HCT116 (cell line): ENCODE data around the gene STYK1. TPM values are rescaled to one million over a fixed set of nuclear protein-coding genes. Genes with fewer than 3 reads are reported as not detected.
A peak's percentile ranks its signal among the peaks of the same experiment; 100 is the strongest.

Experiments used
- ATAC-seq: fragments of 200-7000 bp; cut with Tn5 transposase; 2 replicates; pipeline ENCODE4 v1.9.1; 2020; ENCODE audit warnings: mild to moderate bottlenecking, moderate library complexity
- BruUV-seq: library from RNA; stranded (reverse); fragments of 400-500 nt; replicated peaks from 2 replicates; lab custom pipeline; 2021; lab: Mats Ljungman, UMichigan
- CTCF ChIA-PET: fragments of 300-600 bp; sonication (Branson Sonifier 250); formaldehyde crosslinking; loops from one replicate; lab custom pipeline; 2021; ENCODE audit warnings: antibody characterized with exemption; lab: Charles Lee
- POLR2A ChIA-PET: fragments of 300-600, 350-600 bp; sonication (Branson Sonifier 250); formaldehyde crosslinking; loops from one replicate; lab custom pipeline; 2021; ENCODE audit warnings: antibody characterized with exemption; lab: Charles Lee
- RAD21 ChIA-PET, 2 experiments: fragments of 300-600 bp; sonication (Branson Sonifier 250); formaldehyde crosslinking; loops; one replicate each; lab custom pipeline; 2023; ENCODE audit warnings: low total read pairs in 2 of 2; ENCODE audit not compliant: uncharacterized antibody in 2 of 2, unreplicated experiment in 2 of 2, low non-redundant PET in 1 of 2; lab: Charles Lee
- DNase-seq: peaks from one replicate; pipeline ENCODE4 v3.0.0-alpha.2; 2010; ENCODE audit warnings: low read depth, low spot score
- H2AFZ ChIP-seq: fragments of 200-600 bp; shearing (Covaris generic), sonication (generic); 2 replicates; pipeline ENCODE4 v1.6.1; 2017; ENCODE audit warnings: low read depth, mixed run types, mixed read lengths, antibody characterized with exemption, low read length; ENCODE audit not compliant: poor library complexity, severe bottlenecking
- H3K27ac ChIP-seq: 2 replicates; pipeline ENCODE4 v1.5.1; 2012; ENCODE audit warnings: low read depth, low read length
- H3K27me3 ChIP-seq: fragments of 200-600 bp; sonication (generic); 2 replicates; pipeline ENCODE4 v1.6.1; 2016; ENCODE audit warnings: mixed run types, low read length, mixed read lengths; ENCODE audit not compliant: insufficient read depth
- H3K36me3 ChIP-seq, 2 experiments: fragments of 200-500 bp in 1 of 2; fragments of 200-600 bp in 1 of 2; sonication (Bioruptor generic) in 1 of 2; sonication (generic) in 1 of 2; 2 replicates each; pipeline versions ENCODE4 v1.5.1 to v1.6.1; 2014 to 2016; ENCODE audit warnings: low read length in 2 of 2, inconsistent platforms in 1 of 2, mixed read lengths in 1 of 2, mixed run types in 1 of 2; ENCODE audit not compliant: insufficient read depth in 2 of 2, control insufficient read depth in 1 of 2
- H3K4me1 ChIP-seq, 2 experiments: fragments of 200-600 bp in 1 of 2; sonication (generic) in 1 of 2; 2 replicates each; pipeline versions ENCODE4 v1.5.1 to v1.6.1; 2012 to 2017; ENCODE audit warnings: low read length in 2 of 2, inconsistent platforms in 1 of 2, mild to moderate bottlenecking in 1 of 2, mixed read lengths in 1 of 2, mixed run types in 1 of 2, moderate library complexity in 1 of 2; ENCODE audit not compliant: insufficient read depth in 2 of 2, control insufficient read depth in 1 of 2
- H3K4me2 ChIP-seq: fragments of 200-600 bp; sonication (generic); 2 replicates; pipeline ENCODE4 v1.6.1; 2017; ENCODE audit warnings: mixed run types, low read length, mixed read lengths
- H3K4me3 ChIP-seq, 2 experiments: fragments of 200-600 bp in 1 of 2; sonication (generic) in 1 of 2; replicated peaks in 1 of 2; 2 replicates each; pipeline ENCODE4 v1.5.1; 2011 to 2016; ENCODE audit warnings: low read length in 2 of 2, control low read depth in 1 of 2, low read depth in 1 of 2, mild to moderate bottlenecking in 1 of 2, mixed read lengths in 1 of 2, mixed run types in 1 of 2
- H3K79me2 ChIP-seq: fragments of 200-600 bp; sonication (generic); 2 replicates; pipeline ENCODE4 v1.6.1; 2017; ENCODE audit warnings: mild to moderate bottlenecking, mixed run types, low read length, moderate library complexity, mixed read lengths; ENCODE audit not compliant: insufficient read depth
- H3K9ac ChIP-seq: fragments of 200-600 bp; sonication (generic); 2 replicates; pipeline ENCODE4 v1.6.1; 2016; ENCODE audit warnings: low read length, mixed read lengths
- H3K9me2 ChIP-seq: fragments of 200-600 bp; sonication (generic), shearing (Covaris generic); 2 replicates; pipeline ENCODE4 v1.6.1; 2017; ENCODE audit warnings: mixed run types, mild to moderate bottlenecking, moderate library complexity; ENCODE audit not compliant: insufficient read depth
- H3K9me3 ChIP-seq, 2 experiments: fragments of 200-500 bp in 1 of 2; fragments of 200-600 bp in 1 of 2; sonication (Bioruptor generic) in 1 of 2; sonication (generic) in 1 of 2; 2 replicates each; pipeline ENCODE4 v1.6.1; 2014 to 2017; ENCODE audit warnings: low read length in 2 of 2, mixed read lengths in 2 of 2, inconsistent platforms in 1 of 2, low read depth in 1 of 2, mild to moderate bottlenecking in 1 of 2, mixed run types in 1 of 2, moderate library complexity in 1 of 2; ENCODE audit not compliant: control insufficient read depth in 1 of 2, insufficient read depth in 1 of 2
- H4K20me1 ChIP-seq: fragments of 200-600 bp; sonication (generic), shearing (Covaris generic); 2 replicates; pipeline ENCODE4 v1.6.1; 2017; ENCODE audit warnings: mixed run types, mild to moderate bottlenecking, moderate library complexity; ENCODE audit not compliant: insufficient read depth
- EGR1 ChIP-seq: IDR thresholded peaks from 2 replicates; pipeline ENCODE4 v1.6.1; 2012; ENCODE audit warnings: low read depth
- JUND ChIP-seq: IDR thresholded peaks from 2 replicates; pipeline ENCODE4 v1.6.1; 2012
- POLR2A ChIP-seq: IDR thresholded peaks from 2 replicates; pipeline ENCODE4 v1.7.0; 2011; ENCODE audit warnings: borderline replicate concordance; ENCODE audit not compliant: insufficient read depth, insufficient read length; ENCODE audit errors: extremely low read depth
- POLR2AphosphoS5 ChIP-seq: IDR thresholded peaks from 2 replicates; pipeline ENCODE4 v1.6.1; 2011; ENCODE audit warnings: mild to moderate bottlenecking, low read depth, low read length, moderate library complexity
- SIN3A ChIP-seq: IDR thresholded peaks from 2 replicates; pipeline ENCODE4 v1.6.1; 2012; ENCODE audit warnings: low read depth
- SP1 ChIP-seq: IDR thresholded peaks from 2 replicates; pipeline ENCODE4 v1.6.1; 2012; ENCODE audit warnings: low read depth
- SRF ChIP-seq: IDR thresholded peaks from 2 replicates; pipeline ENCODE4 v1.6.1; 2012; ENCODE audit warnings: low read depth
- YY1 ChIP-seq: IDR thresholded peaks from 2 replicates; pipeline ENCODE4 v1.6.1; 2011; ENCODE audit warnings: low read length, low read depth, moderate library complexity, mild to moderate bottlenecking; ENCODE audit not compliant: insufficient replicate concordance; ENCODE audit errors: extremely low read depth
- ZFX ChIP-seq: fragments of 450-650 bp; IDR thresholded peaks from 2 replicates; pipeline ENCODE4 v1.6.1; 2017
- intact Hi-C: fragments of 100-400 bp; cut with micrococcal nuclease; formaldehyde crosslinking; loops from 2 replicates; pipeline ENCODE4 v1.10.0; 2022
- total RNA-seq: library from RNA; stranded (reverse); gene quantifications from one replicate; pipeline ENCODE4 v1.2.1, GENCODE V29; 2021; ENCODE audit not compliant: unreplicated experiment
- TF ChIP-seq, protein P1 (sequence below): IDR thresholded peaks from 2 replicates; pipeline ENCODE4 v1.6.1; 2012
- TF ChIP-seq, protein P2 (sequence below), 3 experiments: fragments of 200-600 bp in 1 of 3; sonication (generic) in 1 of 3; IDR thresholded peaks in 2 of 3; conservative IDR thresholded peaks in 1 of 3; 2 replicates each; pipeline ENCODE4 v1.5.1; 2012 to 2017; ENCODE audit warnings: low read depth in 2 of 3, low read length in 2 of 3, antibody characterized with exemption in 1 of 3, borderline replicate concordance in 1 of 3, control low read depth in 1 of 3, mild to moderate bottlenecking in 1 of 3, mixed read lengths in 1 of 3, mixed run types in 1 of 3, moderate library complexity in 1 of 3; ENCODE audit not compliant: insufficient read depth in 1 of 3
- TF ChIP-seq, protein P3 (sequence below): IDR thresholded peaks from 2 replicates; pipeline ENCODE4 v1.6.1; 2012; ENCODE audit warnings: low read depth

STYK1 gene
- total RNA-seq, 1 experiment from 2014 or later: 4.4 TPM

DNA sequence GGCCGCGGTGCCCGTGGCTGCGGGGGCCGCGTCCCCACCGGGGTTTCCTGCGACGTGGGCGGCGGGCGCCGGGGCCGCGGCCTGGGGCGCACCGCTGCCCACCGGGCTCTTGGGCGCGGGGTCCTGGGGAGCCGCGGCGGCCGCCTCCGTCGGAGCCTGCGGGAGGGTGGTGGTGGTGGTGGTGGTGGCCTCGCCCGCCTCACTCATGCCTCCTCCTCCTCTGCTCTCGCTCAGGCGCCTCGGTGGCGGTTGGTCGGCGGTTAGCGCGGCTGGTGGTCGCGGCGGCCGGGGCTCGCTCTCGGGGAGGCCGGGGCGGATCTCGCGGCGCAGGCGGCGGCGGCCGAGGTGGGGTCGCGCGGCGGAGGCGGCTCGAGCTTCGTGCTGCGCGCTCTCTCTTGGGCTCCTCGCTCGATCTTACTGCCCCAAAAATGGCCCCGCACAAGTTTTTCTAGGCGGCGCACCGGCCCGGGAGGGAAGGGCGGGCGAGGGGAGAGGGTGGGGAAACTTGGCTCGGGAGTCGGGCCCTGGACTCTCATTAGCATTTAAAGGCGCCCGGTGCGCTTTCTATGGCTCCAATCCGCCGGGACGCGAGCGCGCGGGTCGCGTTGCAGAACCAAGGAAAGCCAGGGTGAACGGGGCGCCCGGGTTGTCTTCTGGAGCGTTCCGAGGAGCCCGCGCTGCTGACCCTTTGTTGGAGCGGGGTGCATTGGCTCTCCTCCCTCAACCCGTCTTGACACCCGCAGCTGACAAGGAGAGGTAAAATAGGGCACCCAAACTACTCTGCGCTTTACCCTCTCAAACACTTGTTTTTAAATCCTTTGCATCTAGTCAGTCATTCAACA, 49.3 kb upstream of the STYK1 start, which contains the start of gene YBX3:
Gene YBX3, minus strand, starts transcription at position 419 of the 842 bp plus-strand sequence. Its CDS starts 212 bp downstream, at position 207.
- peaks cover 62% of the 10 kb centered on the region for H3K79me2 ChIP-seq
- BruUV-seq: no TSS peak
- POLR2A ChIA-PET: interaction anchor here (1.5 kb wide), 1 partner anchor 11 kb away, joined by 4 read pairs; no protein-coding TSS in a partner anchor
- H3K36me3 ChIP-seq: peaks cover 0 to 10% of the 10 kb centered on the region in 2 experiments; a peak in 2 of 4 replicates
- H3K27ac ChIP-seq: peak within 1 kb of the TSS; percentile 96
- peak within 1 kb of the TSS; percentile 90 to 93 for H3K4me3 ChIP-seq
- CTCF ChIA-PET: no interaction called here
- RAD21 ChIA-PET: no interaction called here
- H3K27me3 ChIP-seq: no peaks in the 10 kb centered on the region
- DNase-seq: peak; percentile 66
- peak within 1 kb of the TSS; percentile 77 for H3K4me2 ChIP-seq
- peak within 1 kb of the TSS; percentile 70 for H2AFZ ChIP-seq
- H3K4me1 ChIP-seq: peaks cover 32 to 50% of the 10 kb centered on the region in 2 experiments
- peak; percentile 78 for ATAC-seq
- H3K9ac ChIP-seq: peak within 1 kb of the TSS; percentile 97
- no peaks in the 10 kb centered on the region for H3K9me2 ChIP-seq
- intact Hi-C loops: loop anchor here (1.0 kb wide), 1 partner anchor 27 kb away; no protein-coding TSS in a partner anchor
- no peaks in the 10 kb centered on the region for H3K9me3 ChIP-seq
- H4K20me1 ChIP-seq: peaks cover 31% of the 10 kb centered on the region; the same call in 1 of the 2 replicates
- no peak for TF ChIP-seq SRF
- peak; percentile 61 for TF ChIP-seq POLR2A
- TF ChIP-seq SIN3A: peak; percentile 45; the same call in 1 of the 2 replicates
- TF ChIP-seq, protein P1, sequence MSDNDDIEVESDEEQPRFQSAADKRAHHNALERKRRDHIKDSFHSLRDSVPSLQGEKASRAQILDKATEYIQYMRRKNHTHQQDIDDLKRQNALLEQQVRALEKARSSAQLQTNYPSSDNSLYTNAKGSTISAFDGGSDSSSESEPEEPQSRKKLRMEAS: peak; percentile 61; the same call in 1 of the 2 replicates
- TF ChIP-seq, protein P2, sequence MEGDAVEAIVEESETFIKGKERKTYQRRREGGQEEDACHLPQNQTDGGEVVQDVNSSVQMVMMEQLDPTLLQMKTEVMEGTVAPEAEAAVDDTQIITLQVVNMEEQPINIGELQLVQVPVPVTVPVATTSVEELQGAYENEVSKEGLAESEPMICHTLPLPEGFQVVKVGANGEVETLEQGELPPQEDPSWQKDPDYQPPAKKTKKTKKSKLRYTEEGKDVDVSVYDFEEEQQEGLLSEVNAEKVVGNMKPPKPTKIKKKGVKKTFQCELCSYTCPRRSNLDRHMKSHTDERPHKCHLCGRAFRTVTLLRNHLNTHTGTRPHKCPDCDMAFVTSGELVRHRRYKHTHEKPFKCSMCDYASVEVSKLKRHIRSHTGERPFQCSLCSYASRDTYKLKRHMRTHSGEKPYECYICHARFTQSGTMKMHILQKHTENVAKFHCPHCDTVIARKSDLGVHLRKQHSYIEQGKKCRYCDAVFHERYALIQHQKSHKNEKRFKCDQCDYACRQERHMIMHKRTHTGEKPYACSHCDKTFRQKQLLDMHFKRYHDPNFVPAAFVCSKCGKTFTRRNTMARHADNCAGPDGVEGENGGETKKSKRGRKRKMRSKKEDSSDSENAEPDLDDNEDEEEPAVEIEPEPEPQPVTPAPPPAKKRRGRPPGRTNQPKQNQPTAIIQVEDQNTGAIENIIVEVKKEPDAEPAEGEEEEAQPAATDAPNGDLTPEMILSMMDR (IDR thresholded peaks at IDR 0.05 in 2 of 3, conservative IDR thresholded peaks at IDR 0.05 in 1 of 3; ENCODE audit: borderline replicate concordance in 1 of 3, insufficient read depth in 1 of 3, low read depth in 2 of 3, low read length in 2 of 3): no peak
- no peak for TF ChIP-seq EGR1
- TF ChIP-seq, protein P3, sequence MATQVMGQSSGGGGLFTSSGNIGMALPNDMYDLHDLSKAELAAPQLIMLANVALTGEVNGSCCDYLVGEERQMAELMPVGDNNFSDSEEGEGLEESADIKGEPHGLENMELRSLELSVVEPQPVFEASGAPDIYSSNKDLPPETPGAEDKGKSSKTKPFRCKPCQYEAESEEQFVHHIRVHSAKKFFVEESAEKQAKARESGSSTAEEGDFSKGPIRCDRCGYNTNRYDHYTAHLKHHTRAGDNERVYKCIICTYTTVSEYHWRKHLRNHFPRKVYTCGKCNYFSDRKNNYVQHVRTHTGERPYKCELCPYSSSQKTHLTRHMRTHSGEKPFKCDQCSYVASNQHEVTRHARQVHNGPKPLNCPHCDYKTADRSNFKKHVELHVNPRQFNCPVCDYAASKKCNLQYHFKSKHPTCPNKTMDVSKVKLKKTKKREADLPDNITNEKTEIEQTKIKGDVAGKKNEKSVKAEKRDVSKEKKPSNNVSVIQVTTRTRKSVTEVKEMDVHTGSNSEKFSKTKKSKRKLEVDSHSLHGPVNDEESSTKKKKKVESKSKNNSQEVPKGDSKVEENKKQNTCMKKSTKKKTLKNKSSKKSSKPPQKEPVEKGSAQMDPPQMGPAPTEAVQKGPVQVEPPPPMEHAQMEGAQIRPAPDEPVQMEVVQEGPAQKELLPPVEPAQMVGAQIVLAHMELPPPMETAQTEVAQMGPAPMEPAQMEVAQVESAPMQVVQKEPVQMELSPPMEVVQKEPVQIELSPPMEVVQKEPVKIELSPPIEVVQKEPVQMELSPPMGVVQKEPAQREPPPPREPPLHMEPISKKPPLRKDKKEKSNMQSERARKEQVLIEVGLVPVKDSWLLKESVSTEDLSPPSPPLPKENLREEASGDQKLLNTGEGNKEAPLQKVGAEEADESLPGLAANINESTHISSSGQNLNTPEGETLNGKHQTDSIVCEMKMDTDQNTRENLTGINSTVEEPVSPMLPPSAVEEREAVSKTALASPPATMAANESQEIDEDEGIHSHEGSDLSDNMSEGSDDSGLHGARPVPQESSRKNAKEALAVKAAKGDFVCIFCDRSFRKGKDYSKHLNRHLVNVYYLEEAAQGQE: no peak
- 0 out of 2 replicates have a peak, but pooled peaks have one; percentile 6 for TF ChIP-seq JUND
- peak; percentile 69 for TF ChIP-seq ZFX
- TF ChIP-seq YY1: peak; percentile 84
- TF ChIP-seq POLR2AphosphoS5: peak; percentile 92
- peak; percentile 11; the same call in 1 of the 2 replicates for TF ChIP-seq SP1
